ENCODE measurements around the gene AHNAK. TPM values are rescaled to one million over a fixed set of nuclear protein-coding genes. Genes with fewer than 3 reads are reported as not detected.
"Not testable (repeated sequence)": the region's sequence is repeated elsewhere in the genome, so short reads cannot be mapped to it uniquely, and the experiment has no call there.

Gene AHNAK
- total and polyA plus RNA-seq, 2 of the 8 experiments (the other 6 are each of a cell fraction or from before 2014, with no cell fraction given): 2.0 to 5.8 TPM

GRCh38 chr11:62585356-62585755 is 38.8 kb upstream of the AHNAK start:
- ChIA-PET CTCF (ENCODE audit: partially characterized antibody) (interaction anchor here (0.7 to 1.4 kb wide), 4 partner anchors 10 to 191 kb away, joined by 3 to 4 read pairs (median 3); no protein-coding TSS in a partner anchor), POLR2A (ENCODE audit: partially characterized antibody) (interaction anchor here (0.6 to 9.7 kb wide), 4 partner anchors 12 to 37 kb away, joined by 3 to 167 read pairs (median 4); partner anchors contain the start of genes B3GAT3 and EEF1G)
- H3K4me1 ChIP-seq (replicated peaks in 1 of 4; ENCODE audit: control insufficient read depth in 3 of 4, insufficient read depth in 4 of 4, low read length in 3 of 4); H4K20me1 ChIP-seq (replicated peaks in 1 of 2; ENCODE audit: control insufficient read depth in 1 of 2, insufficient read depth in 2 of 2, low read length in 2 of 2); H3K18ac ChIP-seq (ENCODE audit: extremely low read depth, low read length); H2AK5ac ChIP-seq (ENCODE audit: low read depth, low read length); H3K4ac ChIP-seq (replicated peaks; ENCODE audit: insufficient read length, low read depth, low read length); H2BK12ac ChIP-seq (ENCODE audit: low read depth, low read length); H3K27me3 ChIP-seq (replicated peaks in 1 of 4; ENCODE audit: control insufficient read depth in 3 of 4, extremely low read depth in 1 of 4, insufficient read depth in 3 of 4, low read length in 3 of 4); H3K4me3 ChIP-seq (ENCODE audit: extremely low read depth in 1 of 4, insufficient read depth in 2 of 4, low read depth in 3 of 4, low read length in 4 of 4); H3K79me1 ChIP-seq (ENCODE audit: low read depth, low read length); H4K91ac ChIP-seq (replicated peaks; ENCODE audit: insufficient read length, low read length); H3K4me2 ChIP-seq (ENCODE audit: insufficient read depth in 1 of 2, low read depth in 2 of 2, low read length in 2 of 2); H3K9me3 ChIP-seq (ENCODE audit: insufficient read depth in 2 of 2, low read depth in 1 of 2, low read length in 1 of 2); H2BK15ac ChIP-seq (ENCODE audit: low read length); H3K56ac ChIP-seq (replicated peaks; ENCODE audit: insufficient read length, low read depth, low read length); H3K9ac ChIP-seq (replicated peaks in 1 of 4; ENCODE audit: extremely low read depth in 1 of 4, low read depth in 3 of 4, low read length in 3 of 4); H2AFZ ChIP-seq (ENCODE audit: low read length); H3K27ac ChIP-seq (ENCODE audit: low read depth, low read length); H2BK120ac ChIP-seq (replicated peaks; ENCODE audit: low read depth, low read length); DNase-seq (ENCODE audit: low read depth in 1 of 2, low spot score in 2 of 2); H3K23ac ChIP-seq (ENCODE audit: insufficient read length); H2BK5ac ChIP-seq (ENCODE audit: low read depth, low read length); H4K5ac ChIP-seq (ENCODE audit: insufficient read length, low read depth, low read length); H3K14ac ChIP-seq (ENCODE audit: insufficient read length); H2BK20ac ChIP-seq (ENCODE audit: low read length); H3K23me2 ChIP-seq (ENCODE audit: low read depth, low read length); FAIRE-seq; H4K8ac ChIP-seq (ENCODE audit: extremely low read depth, insufficient read depth, low read length): not testable (repeated sequence)
- Histone ChIP-seq H3K36me3 (ENCODE audit: control insufficient read depth in 2 of 4, insufficient read depth in 4 of 4, low read length in 3 of 4) (peaks cover 0 to 40% (median 9%) of the 10 kb centered on the region in 4 experiments; a peak in 7 of 8 replicates), H3K79me2 (ENCODE audit: control insufficient read depth in 1 of 2, insufficient read depth in 2 of 2, low read length in 2 of 2) (peaks cover 0 to 11% of the 10 kb centered on the region in 2 experiments; a peak in 1 of 4 replicates)
- 95% methylated on average over 7 of the region's 7 CpGs; no CpG with 5 or more reads in 1 of the 2 experiments for WGBS, 2 experiments (ENCODE audit: extremely low coverage in 1 of 2, insufficient coverage in 1 of 2, insufficient read length in 1 of 2, insufficient replicate concordance in 2 of 2, low coverage in 1 of 2, low lambda C conversion rate in 2 of 2, missing lambda C conversion rate in 1 of 2)

- not testable (repeated sequence) for H2BK20ac ChIP-seq (ENCODE audit: low read length); H2BK12ac ChIP-seq (ENCODE audit: low read depth, low read length); H4K20me1 ChIP-seq (replicated peaks in 1 of 2; ENCODE audit: control insufficient read depth in 1 of 2, insufficient read depth in 2 of 2, low read length in 2 of 2); FAIRE-seq; H3K9me3 ChIP-seq (ENCODE audit: insufficient read depth in 2 of 2, low read depth in 1 of 2, low read length in 1 of 2); H2AK5ac ChIP-seq (ENCODE audit: low read depth, low read length); H3K18ac ChIP-seq (ENCODE audit: extremely low read depth, low read length); H2BK15ac ChIP-seq (ENCODE audit: low read length); H3K27ac ChIP-seq (ENCODE audit: low read depth, low read length); H3K27me3 ChIP-seq (replicated peaks in 1 of 4; ENCODE audit: control insufficient read depth in 3 of 4, extremely low read depth in 1 of 4, insufficient read depth in 3 of 4, low read length in 3 of 4); H3K14ac ChIP-seq (ENCODE audit: insufficient read length); DNase-seq (ENCODE audit: low read depth in 1 of 2, low spot score in 2 of 2); H2BK5ac ChIP-seq (ENCODE audit: low read depth, low read length); H2AFZ ChIP-seq (ENCODE audit: low read length); H3K9ac ChIP-seq (replicated peaks in 1 of 4; ENCODE audit: extremely low read depth in 1 of 4, low read depth in 3 of 4, low read length in 3 of 4); H2BK120ac ChIP-seq (replicated peaks; ENCODE audit: low read depth, low read length); H3K4me3 ChIP-seq (ENCODE audit: extremely low read depth in 1 of 4, insufficient read depth in 2 of 4, low read depth in 3 of 4, low read length in 4 of 4); H3K79me1 ChIP-seq (ENCODE audit: low read depth, low read length); H3K4me2 ChIP-seq (ENCODE audit: insufficient read depth in 1 of 2, low read depth in 2 of 2, low read length in 2 of 2); H4K5ac ChIP-seq (ENCODE audit: insufficient read length, low read depth, low read length); H4K8ac ChIP-seq (ENCODE audit: extremely low read depth, insufficient read depth, low read length); H3K23ac ChIP-seq (ENCODE audit: insufficient read length); H3K4me1 ChIP-seq (replicated peaks in 1 of 4; ENCODE audit: control insufficient read depth in 3 of 4, insufficient read depth in 4 of 4, low read length in 3 of 4); H3K23me2 ChIP-seq (ENCODE audit: low read depth, low read length); H3K4ac ChIP-seq (replicated peaks; ENCODE audit: insufficient read length, low read depth, low read length); H4K91ac ChIP-seq (replicated peaks; ENCODE audit: insufficient read length, low read length); H3K56ac ChIP-seq (replicated peaks; ENCODE audit: insufficient read length, low read depth, low read length); H3K79me2 ChIP-seq (ENCODE audit: control insufficient read depth in 1 of 2, insufficient read depth in 2 of 2, low read length in 2 of 2)
- POLR2A ChIA-PET (ENCODE audit: partially characterized antibody): interaction anchor here (0.9 to 1.8 kb wide), 4 partner anchors 10 to 12 kb away, joined by 3 to 11 read pairs (median 6); partner anchors contain the start of gene TUT1
- CTCF ChIA-PET (ENCODE audit: partially characterized antibody): interaction anchor here (0.6 kb wide), 1 partner anchor 266 kb away, joined by 3 read pairs; no protein-coding TSS in a partner anchor
- WGBS, 2 experiments (ENCODE audit: extremely low coverage in 1 of 2, insufficient coverage in 1 of 2, insufficient read length in 1 of 2, insufficient replicate concordance in 2 of 2, low coverage in 1 of 2, low lambda C conversion rate in 2 of 2, missing lambda C conversion rate in 1 of 2): 100% methylated on average over 4 of the region's 4 CpGs; no CpG with 5 or more reads in 1 of the 2 experiments
- peaks cover 7 to 25% (median 11%) of the 10 kb centered on the region in 4 experiments for H3K36me3 ChIP-seq (ENCODE audit: control insufficient read depth in 2 of 4, insufficient read depth in 4 of 4, low read length in 3 of 4)
Observed at GRCh38 chr11:62581735-62582134, 35.1 kb upstream of the AHNAK start.
